HG03108 (cell line): Measurements from ENCODE around the gene KIZ.
"Not testable (repeated sequence)": the region's sequence is repeated elsewhere in the genome, so short reads cannot be mapped to it uniquely, and the experiment has no call there.

Experiments
- ATAC-seq: cut with Tn5 transposase; IDR thresholded peaks from one replicate; pipeline ENCODE4 v1.9.1; 2021; ENCODE audit warnings: moderate library complexity; ENCODE audit not compliant: unreplicated experiment

The KIZ gene

GRCh38 chr20:21136015-21136732, 10.3 kb downstream of the KIZ start:
- ATAC-seq = no peak

GRCh38 chr20:21137078-21137477, 11.2 kb downstream of the KIZ start:
- no peak for ATAC-seq

- ATAC-seq = no peak
Observed at GRCh38 chr20:21139881-21140566, 14.1 kb downstream of the KIZ start.

GRCh38 chr20:21141825-21142224, 15.9 kb downstream of the KIZ start:
- no peak for ATAC-seq

- ATAC-seq = no peak
Observed at GRCh38 chr20:21143194-21143890, 17.5 kb downstream of the KIZ start.

- ATAC-seq = no peak
Observed at GRCh38 chr20:21145424-21145823, 19.5 kb downstream of the KIZ start.

- no peak for ATAC-seq
Observed at GRCh38 chr20:21146215-21146614, 20.3 kb downstream of the KIZ start.

GRCh38 chr20:21147593-21147992, 21.7 kb downstream of the KIZ start:
- no peak for ATAC-seq

- ATAC-seq = no peak
Observed at GRCh38 chr20:21149344-21149743, 23.5 kb downstream of the KIZ start.

- ATAC-seq = no peak
Observed at GRCh38 chr20:21151791-21152190, 25.9 kb downstream of the KIZ start.

GRCh38 chr20:21154692-21155091, 28.8 kb downstream of the KIZ start:
- no peak for ATAC-seq

GRCh38 chr20:21155268-21155667, 29.4 kb downstream of the KIZ start:
- no peak for ATAC-seq

GRCh38 chr20:21156266-21156665, 30.4 kb downstream of the KIZ start:
- no peak for ATAC-seq

- no peak for ATAC-seq
Observed at GRCh38 chr20:21157006-21157405, 31.1 kb downstream of the KIZ start.

- ATAC-seq = no peak
Observed at GRCh38 chr20:21159658-21160380, 33.9 kb downstream of the KIZ start.

- ATAC-seq = no peak
Observed at GRCh38 chr20:21161926-21162325, 36.0 kb downstream of the KIZ start.

GRCh38 chr20:21162631-21163030, 36.7 kb downstream of the KIZ start:
- ATAC-seq = no peak

GRCh38 chr20:21166801-21167200, 40.9 kb downstream of the KIZ start:
- ATAC-seq = no peak

- ATAC-seq = no peak
Observed at GRCh38 chr20:21167261-21167660, 41.4 kb downstream of the KIZ start.

GRCh38 chr20:21168061-21168460, 42.2 kb downstream of the KIZ start:
- not testable (repeated sequence) for ATAC-seq

- no peak for ATAC-seq
Observed at GRCh38 chr20:21172626-21173025, 46.7 kb downstream of the KIZ start.
